B cell (primary cell): ENCODE data around the gene ZNF747. TPM values are rescaled to one million over a fixed set of nuclear protein-coding genes. Genes with fewer than 3 reads are reported as not detected.

ENCODE experiments used
- ATAC-seq: fragments of 200-7000 bp; cut with Tn5 transposase; one replicate; pipeline ENCODE4 v1.10.0; 2021; ENCODE audit warnings: low read depth, mild to moderate bottlenecking, moderate number of reproducible peaks, moderate library complexity
- CTCF ChIA-PET: fragments of 350-600 bp; sonication (Branson Sonifier 250); formaldehyde crosslinking; loops from one replicate; lab custom pipeline; 2021; ENCODE audit warnings: antibody characterized with exemption, inconsistent platforms; lab: Charles Lee
- POLR2A ChIA-PET: fragments of 350-600 bp; sonication (Branson Sonifier 250); formaldehyde crosslinking; loops from one replicate; lab custom pipeline; 2021; ENCODE audit warnings: antibody characterized with exemption; lab: Charles Lee
- DNase-seq: peaks from one replicate; pipeline ENCODE4 v3.0.0; 2013
- H2AFZ ChIP-seq: 2 replicates; pipeline ENCODE4 v1.6.1; 2012; ENCODE audit warnings: mild to moderate bottlenecking, low read depth, low read length; ENCODE audit not compliant: insufficient read depth, poor library complexity, severe bottlenecking
- H3K27ac ChIP-seq, 2 donors: 1 replicate in 1 of 2; 2 replicates in 1 of 2; pipeline ENCODE4 v1.5.1; 2012 to 2013; ENCODE audit warnings: low read length in 2 of 2, mild to moderate bottlenecking in 2 of 2, moderate library complexity in 1 of 2
- H3K27me3 ChIP-seq, 4 experiments: fragments of 200-600 bp in 1 of 4; sonication (generic) in 1 of 4; replicated peaks in 1 of 4; 1 replicate in 2 of 4; 2 replicates in 2 of 4; pipeline versions ENCODE4 v1.6.1 to v1.7.0; 2013 to 2016; ENCODE audit warnings: low read length in 3 of 4, mild to moderate bottlenecking in 2 of 4, mixed read lengths in 1 of 4, moderate library complexity in 1 of 4; ENCODE audit not compliant: insufficient read depth in 4 of 4, control insufficient read depth in 3 of 4; ENCODE audit errors: control extremely low read depth in 1 of 4
- H3K36me3 ChIP-seq, 2 experiments: replicated peaks in 1 of 2; 1 replicate in 1 of 2; 2 replicates in 1 of 2; pipeline versions ENCODE4 v1.6.1 to v1.7.1; 2013; ENCODE audit warnings: low read length in 1 of 2; ENCODE audit not compliant: insufficient read depth in 2 of 2, control insufficient read depth in 1 of 2; ENCODE audit errors: control extremely low read depth in 1 of 2, extremely low read depth in 1 of 2
- H3K4me1 ChIP-seq, 2 donors: fragments of 200-600 bp in 1 of 2; sonication (generic) in 1 of 2; 1 replicate in 1 of 2; 2 replicates in 1 of 2; pipeline versions ENCODE4 v1.5.1 to v1.6.1; 2013 to 2017; ENCODE audit warnings: low read length in 2 of 2; ENCODE audit not compliant: control insufficient read depth in 2 of 2, insufficient read depth in 2 of 2
- H3K4me2 ChIP-seq: replicated peaks from 2 replicates; pipeline ENCODE3; 2012; ENCODE audit warnings: mild to moderate bottlenecking, low read depth, low read length; ENCODE audit not compliant: poor library complexity, severe bottlenecking
- H3K4me3 ChIP-seq, 5 experiments: fragments of 200-600 bp in 1 of 5; sonication (generic) in 1 of 5; 1 replicate in 3 of 5; 2 replicates in 2 of 5; pipeline versions ENCODE4 v1.5.1 to v1.7.0; 2011 to 2016; ENCODE audit warnings: low read length in 4 of 5, mild to moderate bottlenecking in 4 of 5, low read depth in 2 of 5, control low read depth in 1 of 5, moderate library complexity in 1 of 5; ENCODE audit not compliant: insufficient read depth in 1 of 5; ENCODE audit errors: control extremely low read depth in 1 of 5, extremely low read depth in 1 of 5
- H3K79me2 ChIP-seq: fragments of 200-600 bp; sonication (generic); one replicate; pipeline ENCODE4 v1.6.0; 2016; ENCODE audit warnings: low read length; ENCODE audit not compliant: control insufficient read depth, insufficient read depth
- H3K9ac ChIP-seq: fragments of 200-600 bp; sonication (generic); 2 replicates; pipeline ENCODE4 v1.6.1; 2017; ENCODE audit warnings: mild to moderate bottlenecking, low read length, moderate library complexity
- H3K9me3 ChIP-seq, 3 donors: one replicate each; pipeline versions ENCODE4 v1.6.1 to v1.7.1; 2013; ENCODE audit warnings: low read length in 2 of 3; ENCODE audit not compliant: control insufficient read depth in 2 of 3, insufficient read depth in 1 of 3; ENCODE audit errors: control extremely low read depth in 1 of 3
- H4K20me1 ChIP-seq: 2 replicates; pipeline ENCODE4 v1.6.0; 2012; ENCODE audit warnings: mild to moderate bottlenecking, low read length; ENCODE audit not compliant: insufficient read depth, control insufficient read depth, poor library complexity, severe bottlenecking
- H3K27ac Mint-ChIP-seq: one replicate; pipeline ENCODE4 v1.8.0; 2021; ENCODE audit warnings: mixed read lengths
- H3K27me3 Mint-ChIP-seq: one replicate; pipeline ENCODE4 v1.8.0; 2021; ENCODE audit warnings: mixed read lengths
- H3K4me1 Mint-ChIP-seq: one replicate; pipeline ENCODE4 v1.8.0; 2021; ENCODE audit warnings: mixed read lengths
- H3K4me3 Mint-ChIP-seq: one replicate; pipeline ENCODE4 v1.8.0; 2021; ENCODE audit warnings: mixed read lengths
- H3K9me3 Mint-ChIP-seq: one replicate; pipeline ENCODE4 v1.8.0; 2022; ENCODE audit warnings: mixed read lengths; ENCODE audit not compliant: insufficient read depth
- EZH2 ChIP-seq: IDR thresholded peaks from 2 replicates; pipeline ENCODE4 v1.6.1; 2012; ENCODE audit warnings: borderline replicate concordance, low read depth, mild to moderate bottlenecking, moderate library complexity, low read length; ENCODE audit not compliant: insufficient read depth, poor library complexity, severe bottlenecking
- WGBS: methylation state at CpG from one replicate; pipeline ENCODE4 v1.1.5; 2013; ENCODE audit warnings: missing lambda C conversion rate; ENCODE audit not compliant: insufficient coverage; 5-methylcytosine and 5-hydroxymethylcytosine counted together
- intact Hi-C: fragments of 100-400 bp; cut with micrococcal nuclease; formaldehyde crosslinking; loops from one replicate; pipeline ENCODE4 v1.10.0; 2022
- polyA plus RNA-seq: library from polyadenylated mRNA; depleted of rRNA; stranded (reverse); fragments of >200 nt; gene quantifications from 2 replicates; pipeline ENCODE4 v1.2.3, GENCODE V29; 2012
- total RNA-seq, 2 donors: library from RNA; stranded (reverse); fragments of 120-200 nt in 1 of 2; gene quantifications; 1 replicate in 1 of 2; 2 replicates in 1 of 2; pipeline versions ENCODE4 v1.2.3 to v1.2.4, GENCODE V29; 2013 to 2022
- TF ChIP-seq, protein P1 (sequence below): fragments of 200-600 bp; IDR thresholded peaks from one replicate; pipeline ENCODE4 v1.8.0; 2022; ENCODE audit warnings: antibody characterized with exemption, mild to moderate bottlenecking

Gene ZNF747
- total and polyA plus RNA-seq, 2 donors (not counting 1 experiment from before 2014, with no cell fraction given): 9.7 to 17.3 TPM

DNA sequence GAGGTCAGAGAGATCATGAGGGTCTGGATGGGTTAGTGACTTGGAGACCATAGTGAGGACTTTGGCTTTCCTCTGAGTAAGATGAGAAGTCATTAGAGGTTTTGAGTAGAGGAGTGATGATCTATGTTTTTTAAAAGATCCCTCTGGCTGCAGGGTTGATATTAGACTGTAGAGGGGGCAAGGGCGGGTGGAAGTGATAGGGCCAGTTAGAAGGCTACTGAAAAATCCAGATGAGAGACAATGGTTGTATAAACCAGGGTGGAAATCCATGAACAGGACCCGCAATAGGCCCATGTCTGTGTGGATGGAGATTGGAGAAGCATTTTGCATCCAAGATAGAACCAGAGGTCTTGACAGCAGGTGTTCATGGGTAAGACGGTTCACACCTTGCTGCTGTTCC is 52.3 kb downstream of the ZNF747 start:
- Histone ChIP-seq H3K27me3 (no peaks in the 10 kb centered on the region), H3K9ac (no peak overlapping the region), H3K4me2 (no peak overlapping the region), H3K9me3 (no peaks in the 10 kb centered on the region), H3K79me2 (peaks cover 3% of the 10 kb centered on the region), H2AFZ (no peak overlapping the region), H3K4me3 (no peak overlapping the region), H3K4me1 (peaks cover 7 to 9% of the 10 kb centered on the region in 2 donors), H3K27ac (no peak overlapping the region), H4K20me1 (no peaks in the 10 kb centered on the region), H3K36me3 (peaks cover 7 to 59% of the 10 kb centered on the region in 2 experiments)
- intact Hi-C loops: no loop called here
- H3K27ac Mint-ChIP-seq: no peak overlapping the region
- no peaks in the 10 kb centered on the region for H3K27me3 Mint-ChIP-seq
- peak; percentile 21 for ATAC-seq
- TF ChIP-seq, protein P1, sequence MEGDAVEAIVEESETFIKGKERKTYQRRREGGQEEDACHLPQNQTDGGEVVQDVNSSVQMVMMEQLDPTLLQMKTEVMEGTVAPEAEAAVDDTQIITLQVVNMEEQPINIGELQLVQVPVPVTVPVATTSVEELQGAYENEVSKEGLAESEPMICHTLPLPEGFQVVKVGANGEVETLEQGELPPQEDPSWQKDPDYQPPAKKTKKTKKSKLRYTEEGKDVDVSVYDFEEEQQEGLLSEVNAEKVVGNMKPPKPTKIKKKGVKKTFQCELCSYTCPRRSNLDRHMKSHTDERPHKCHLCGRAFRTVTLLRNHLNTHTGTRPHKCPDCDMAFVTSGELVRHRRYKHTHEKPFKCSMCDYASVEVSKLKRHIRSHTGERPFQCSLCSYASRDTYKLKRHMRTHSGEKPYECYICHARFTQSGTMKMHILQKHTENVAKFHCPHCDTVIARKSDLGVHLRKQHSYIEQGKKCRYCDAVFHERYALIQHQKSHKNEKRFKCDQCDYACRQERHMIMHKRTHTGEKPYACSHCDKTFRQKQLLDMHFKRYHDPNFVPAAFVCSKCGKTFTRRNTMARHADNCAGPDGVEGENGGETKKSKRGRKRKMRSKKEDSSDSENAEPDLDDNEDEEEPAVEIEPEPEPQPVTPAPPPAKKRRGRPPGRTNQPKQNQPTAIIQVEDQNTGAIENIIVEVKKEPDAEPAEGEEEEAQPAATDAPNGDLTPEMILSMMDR: peak; percentile 29
- no peak for TF ChIP-seq EZH2
- no peak for DNase-seq
- ChIA-PET POLR2A (no interaction called here), CTCF (interaction anchor here (0.7 to 1.8 kb wide), 4 partner anchors 9 to 52 kb away, joined by 3 to 4 read pairs (median 4); partner anchors contain the start of gene DCTPP1)
- H3K9me3 Mint-ChIP-seq: no peaks in the 10 kb centered on the region
- WGBS: 90% methylated on average over 3 of the region's 3 CpGs
- no peak overlapping the region for H3K4me3 Mint-ChIP-seq
- peaks cover 23% of the 10 kb centered on the region for H3K4me1 Mint-ChIP-seq

DNA sequence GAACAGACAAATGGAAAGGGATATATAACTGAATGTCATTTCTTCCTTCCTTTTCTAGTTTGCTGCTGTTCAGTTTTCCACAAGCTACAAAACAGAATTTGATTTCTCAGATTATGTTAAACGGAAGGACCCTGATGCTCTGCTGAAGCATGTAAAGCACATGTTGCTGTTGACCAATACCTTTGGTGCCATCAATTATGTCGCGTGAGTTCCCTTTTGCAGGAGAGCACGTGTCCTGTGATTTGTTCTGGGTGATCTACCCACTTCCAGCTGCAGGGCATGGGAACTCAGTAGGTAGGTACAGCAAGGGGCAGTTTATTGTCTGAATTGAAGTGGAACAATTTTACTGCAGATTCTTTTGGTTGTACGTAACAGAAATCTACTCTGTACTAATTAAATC is 53.3 kb downstream of the ZNF747 start:
- ATAC-seq (no peak), DNase-seq (no peak)
- Mint-ChIP-seq H3K27ac (no peak overlapping the region), H3K27me3 (no peaks in the 10 kb centered on the region), H3K4me1 (peaks cover 28% of the 10 kb centered on the region), H3K4me3 (no peak overlapping the region), H3K9me3 (no peaks in the 10 kb centered on the region)
- no peaks in the 10 kb centered on the region for H4K20me1 ChIP-seq
- no peaks in the 10 kb centered on the region for H3K27me3 ChIP-seq
- CTCF ChIA-PET: interaction anchor here (0.5 to 1.8 kb wide), 6 partner anchors 8 to 56 kb away, joined by 3 to 4 read pairs (median 3); partner anchors contain the start of gene ITGAL
- H3K4me2 ChIP-seq: no peak overlapping the region
- 95% methylated on average over 4 of the region's 5 CpGs for WGBS
- no peaks in the 10 kb centered on the region for H3K9me3 ChIP-seq
- H3K79me2 ChIP-seq: no peaks in the 10 kb centered on the region
- intact Hi-C loops: no loop called here
- H2AFZ ChIP-seq: no peak overlapping the region
- no peak overlapping the region for H3K27ac ChIP-seq
- TF ChIP-seq EZH2: no peak
- TF ChIP-seq, protein P1: no peak
- no peak overlapping the region for H3K4me3 ChIP-seq
- peaks cover 7 to 9% of the 10 kb centered on the region in 2 donors for H3K4me1 ChIP-seq
- POLR2A ChIA-PET: interaction anchor here (0.6 to 2.1 kb wide), 3 partner anchors 9 to 1131 kb away, joined by 3 to 13 read pairs (median 7); no protein-coding TSS in a partner anchor
- peaks cover 7 to 61% of the 10 kb centered on the region in 2 experiments for H3K36me3 ChIP-seq
- no peak overlapping the region for H3K9ac ChIP-seq
